ENCODE measurements around the gene ZBTB26.

- TF ChIP-seq POLR2A (IDR thresholded peaks at IDR 0.05; ENCODE audit: low read length) = no peak
- TF ChIP-seq GATA1 (IDR thresholded peaks at IDR 0.05; ENCODE audit: low read depth, low read length) = no peak
Measured at GRCh38 chr9:122900791-122901190, 30.5 kb downstream of the ZBTB26 start.
